Measurements from ENCODE around the gene ANKRD27. TPM values are rescaled to one million over a fixed set of nuclear protein-coding genes. Genes with fewer than 3 reads are reported as not detected.

Gene ANKRD27
- total and polyA plus RNA-seq, 8 donors, result 8.8 to 61.7 (median 23.3) TPM

- intact Hi-C loops (cut with DNase I; ENCODE audit: low total_unique reads), result no loop called here
- 93 to 95% (median 94%) methylated on average over 9 to 15 of the region's 15 CpGs for WGBS, 5 donors
- Histone ChIP-seq H3K4me1 (no peaks in the 10 kb centered on the region), H3K36me3 (peaks cover 36 to 96% (median 90%) of the 10 kb centered on the region in 4 donors), H3K9me3 (no peaks in the 10 kb centered on the region), H3K4me3 (no peak overlapping the region), H3K27me3 (no peaks in the 10 kb centered on the region), H3K27ac (no peak overlapping the region)
- peak in 1 of 2 donors; percentile 11 for DNase-seq
- TF ChIP-seq EP300 (IDR thresholded peaks at IDR 0.05) (no peak), POLR2AphosphoS5 (IDR thresholded peaks at IDR 0.05) (no peak), POLR2A (IDR thresholded peaks at IDR 0.05) (no peak), CTCF (IDR thresholded peaks at IDR 0.05) (no peak)
Measured at GRCh38 chr19:32631381-32631780, 43.6 kb downstream of the ANKRD27 start.

- H3K9me3 ChIP-seq, result no peaks in the 10 kb centered on the region
- no peak for TF ChIP-seq POLR2A (IDR thresholded peaks at IDR 0.05)
- no peak for TF ChIP-seq CTCF (IDR thresholded peaks at IDR 0.05)
- no peak for TF ChIP-seq POLR2AphosphoS5 (IDR thresholded peaks at IDR 0.05)
- no peak for TF ChIP-seq EP300 (IDR thresholded peaks at IDR 0.05)
- H3K36me3 ChIP-seq, result peaks cover 46 to 96% (median 90%) of the 10 kb centered on the region in 4 donors
- intact Hi-C loops (cut with DNase I; ENCODE audit: low total_unique reads), result no loop called here
- 83 to 100% (median 87%) methylated on average over 6 to 14 of the region's 14 CpGs for WGBS, 5 donors
- H3K27ac ChIP-seq, result no peak overlapping the region
- H3K4me3 ChIP-seq, result no peak overlapping the region
- no peaks in the 10 kb centered on the region for H3K4me1 ChIP-seq
- no peaks in the 10 kb centered on the region for H3K27me3 ChIP-seq
- no peak for DNase-seq
Measured at GRCh38 chr19:32630338-32630737, 44.6 kb downstream of the ANKRD27 start.

DNA sequence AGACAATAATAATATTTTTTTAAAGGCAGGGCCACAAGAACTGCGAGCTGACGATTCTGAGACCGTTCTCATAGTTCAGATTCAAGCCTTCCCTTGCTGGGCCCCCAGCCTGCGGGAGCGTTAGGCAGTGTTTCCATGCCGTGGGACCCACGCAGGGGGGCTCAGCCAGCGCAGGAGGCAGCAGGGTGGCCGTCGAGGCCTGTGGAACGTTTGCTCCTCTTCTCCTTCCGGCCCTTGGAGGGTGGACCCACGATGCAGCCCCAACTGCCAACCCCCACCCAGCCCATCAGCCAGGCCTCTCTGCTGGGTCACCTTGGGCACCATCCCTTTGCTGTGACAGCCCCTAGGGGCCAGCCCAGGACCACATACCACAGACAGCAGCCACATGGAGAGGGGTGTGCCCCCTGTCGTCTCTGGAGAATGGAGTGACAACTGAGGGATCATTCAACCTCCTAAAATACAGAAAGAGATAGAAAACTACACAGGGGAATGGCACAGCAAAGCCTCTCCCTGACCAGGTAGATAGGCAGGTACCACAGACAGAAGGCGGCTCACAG, 47.2 kb downstream of the ANKRD27 start:
- H3K4me1 ChIP-seq, result no peaks in the 10 kb centered on the region
- no peak for TF ChIP-seq EP300 (IDR thresholded peaks at IDR 0.05)
- no peak for TF ChIP-seq CTCF (IDR thresholded peaks at IDR 0.05)
- TF ChIP-seq POLR2A (IDR thresholded peaks at IDR 0.05), result no peak
- no peak for TF ChIP-seq POLR2AphosphoS5 (IDR thresholded peaks at IDR 0.05)
- H3K4me3 ChIP-seq, result no peak overlapping the region
- H3K27ac ChIP-seq, result no peak overlapping the region
- intact Hi-C loops (cut with DNase I; ENCODE audit: low total_unique reads), result no loop called here
- WGBS, 5 donors, result 87 to 93% (median 90%) methylated on average over 12 to 15 of the region's 15 CpGs
- no peaks in the 10 kb centered on the region for H3K27me3 ChIP-seq
- DNase-seq, result no peak
- no peaks in the 10 kb centered on the region for H3K9me3 ChIP-seq
- H3K36me3 ChIP-seq, result peaks cover 56 to 99% (median 95%) of the 10 kb centered on the region in 4 donors

DNA sequence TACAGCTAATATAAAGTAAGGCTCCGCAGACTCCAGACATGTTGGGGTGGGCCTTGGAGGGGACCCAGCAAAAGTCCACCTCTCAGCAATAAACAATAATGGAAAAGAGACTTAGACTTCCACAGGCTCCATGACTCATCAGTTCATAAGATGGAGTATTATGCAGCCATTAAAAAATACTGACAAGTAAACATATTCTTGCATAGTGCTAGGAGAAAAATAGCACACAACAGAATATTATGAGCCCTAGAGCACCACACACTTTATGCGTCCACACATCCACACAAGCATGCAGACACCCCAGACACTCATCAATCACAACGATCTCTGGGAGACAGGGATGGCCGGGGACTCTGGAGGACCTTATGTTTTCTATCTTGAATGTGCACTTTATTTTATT, 48.0 kb downstream of the ANKRD27 start:
- Histone ChIP-seq H3K4me3 (no peak overlapping the region), H3K4me1 (no peaks in the 10 kb centered on the region), H3K27ac (no peak overlapping the region), H3K27me3 (no peaks in the 10 kb centered on the region), H3K9me3 (no peaks in the 10 kb centered on the region), H3K36me3 (peaks cover 64 to 99% (median 97%) of the 10 kb centered on the region in 4 donors)
- intact Hi-C loops (cut with DNase I; ENCODE audit: low total_unique reads), result no loop called here
- TF ChIP-seq POLR2AphosphoS5 (IDR thresholded peaks at IDR 0.05) (no peak), CTCF (IDR thresholded peaks at IDR 0.05) (no peak), EP300 (IDR thresholded peaks at IDR 0.05) (no peak), POLR2A (IDR thresholded peaks at IDR 0.05) (no peak)
- WGBS, 5 donors, result 95 to 99% (median 99%) methylated on average over 4 of the region's 4 CpGs
- no peak for DNase-seq
